Hematopoietic multipotent progenitor cell treated with erythropoietin and hydrocortisone succinate and interleukin-3 and kit ligand, for 6 days (in vitro differentiated cells): ENCODE measurements around the gene B4GALT5.
"Not testable (repeated sequence)": the region's sequence is repeated elsewhere in the genome, so short reads cannot be mapped to it uniquely, and the experiment has no call there.

Experiments used
- DNase-seq: peaks from one replicate; pipeline ENCODE4 v3.0.0-alpha.2; 2015

B4GALT5 gene

DNA sequence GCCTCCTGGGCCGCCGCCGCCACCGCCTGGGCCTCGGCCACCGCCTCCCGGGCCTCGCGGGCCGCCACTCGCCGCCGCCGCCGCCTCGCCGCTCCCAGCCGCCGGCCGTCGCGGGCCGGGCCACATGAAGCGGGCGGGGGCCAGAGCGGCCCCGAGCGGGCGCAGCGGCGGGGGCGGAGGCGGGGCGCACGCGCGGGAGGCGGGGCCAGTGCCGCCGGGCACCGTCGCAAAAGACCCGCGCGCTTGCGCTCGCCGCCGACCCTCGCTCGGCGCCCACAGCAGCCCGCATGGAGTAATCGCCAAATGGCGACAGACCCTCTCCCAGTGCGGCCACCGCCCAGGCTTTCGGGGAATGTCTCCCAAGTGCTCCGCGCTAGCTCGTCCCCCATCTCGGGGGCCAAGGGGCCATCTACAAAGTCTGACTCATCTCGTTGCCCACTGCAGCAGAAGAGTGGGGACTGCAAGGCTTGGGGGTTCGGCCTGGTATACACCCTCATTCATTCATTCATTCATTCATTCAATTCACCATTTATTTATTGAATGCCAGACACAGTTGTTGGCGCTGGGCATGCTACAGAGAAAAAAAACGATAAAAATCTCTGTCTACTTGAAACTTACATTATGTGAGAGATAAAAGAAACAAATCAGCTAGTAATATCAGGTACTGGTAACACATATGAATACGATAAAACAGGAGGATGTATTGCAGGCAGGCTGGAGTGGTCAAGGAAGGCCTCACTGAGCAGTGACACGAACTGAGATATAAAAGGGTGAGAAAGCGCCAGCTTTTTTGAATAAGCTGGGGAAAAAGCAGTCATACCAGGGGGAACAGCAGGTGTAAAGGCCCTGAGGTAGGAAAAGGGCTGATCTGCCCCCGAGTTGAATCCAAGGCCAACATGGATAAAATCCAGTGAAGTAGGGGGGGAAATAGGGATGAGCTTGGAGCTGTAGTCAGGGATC, at the start of gene B4GALT5:
B4GALT5 (minus strand) TSS at position 126 of the 960 bp plus-strand sequence. CDS start 188 bp downstream, outside the sequence.
- peak; percentile 88 for DNase-seq

DNA sequence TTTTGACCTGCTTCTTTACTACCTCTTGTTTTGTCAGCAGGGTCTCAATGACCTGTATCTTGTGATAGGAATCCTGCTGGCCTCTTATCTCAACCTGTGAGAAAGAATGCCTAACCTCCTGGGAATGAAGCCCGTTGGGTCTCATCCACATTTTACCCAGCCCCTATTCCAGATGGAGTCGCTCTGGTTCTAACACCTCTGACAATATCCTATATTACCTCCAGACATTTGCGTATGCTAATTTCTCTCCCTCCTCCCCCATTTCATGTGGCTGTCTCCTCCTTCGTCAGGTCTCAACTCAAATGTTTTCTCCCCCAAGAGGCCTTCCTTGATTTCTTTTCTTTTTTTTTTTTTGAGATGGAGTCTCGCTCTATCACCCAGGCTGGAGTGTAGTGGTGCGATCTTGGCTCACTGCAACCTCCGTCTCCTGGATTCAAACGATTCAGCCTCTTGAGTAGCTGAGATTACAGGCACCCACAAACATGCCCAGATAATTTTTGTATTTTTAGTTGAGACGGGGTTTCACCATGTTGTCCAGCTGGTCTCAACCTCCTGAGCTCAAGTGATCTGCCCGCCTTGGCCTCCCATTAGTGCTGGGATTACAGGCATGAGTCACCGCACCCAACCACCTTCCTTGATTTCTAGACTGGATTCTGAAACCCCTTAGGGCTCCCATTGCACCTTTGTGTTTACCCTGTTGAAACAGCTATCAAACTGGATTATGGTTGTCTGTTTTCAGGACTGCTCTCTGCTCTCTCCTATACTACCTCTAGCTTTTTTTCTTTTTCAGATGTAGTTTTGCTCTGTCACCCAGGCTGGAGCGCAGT, 49.5 kb upstream of the B4GALT5 start:
- no peak for DNase-seq

GRCh38 chr20:49761888-49762287, 48.2 kb upstream of the B4GALT5 start:
- DNase-seq = not testable (repeated sequence)

- DNase-seq = no peak
These were observed 45.7 kb upstream of the B4GALT5 start for GRCh38 chr20:49759266-49759950.

GRCh38 chr20:49758781-49759180, 45.1 kb upstream of the B4GALT5 start:
- no peak for DNase-seq

DNA sequence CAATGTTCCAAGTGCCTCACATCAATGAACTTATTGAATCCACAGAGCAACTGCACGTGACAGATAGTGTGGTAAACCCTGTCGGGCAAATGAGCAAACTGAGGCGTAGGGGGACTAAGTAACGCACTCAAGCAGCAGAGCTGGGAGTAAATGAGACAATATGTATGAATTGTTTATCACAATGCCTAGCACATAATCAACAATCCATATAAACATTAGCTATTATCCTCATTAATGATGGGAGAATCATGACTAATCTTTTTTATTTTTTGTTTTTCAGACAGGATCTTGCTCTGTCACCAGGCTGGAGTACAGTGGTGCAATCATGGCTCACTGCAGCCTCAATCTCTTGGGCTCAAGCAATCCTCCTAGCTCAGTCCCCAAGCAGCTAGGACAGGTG, 43.9 kb upstream of the B4GALT5 start:
- no peak for DNase-seq

DNA sequence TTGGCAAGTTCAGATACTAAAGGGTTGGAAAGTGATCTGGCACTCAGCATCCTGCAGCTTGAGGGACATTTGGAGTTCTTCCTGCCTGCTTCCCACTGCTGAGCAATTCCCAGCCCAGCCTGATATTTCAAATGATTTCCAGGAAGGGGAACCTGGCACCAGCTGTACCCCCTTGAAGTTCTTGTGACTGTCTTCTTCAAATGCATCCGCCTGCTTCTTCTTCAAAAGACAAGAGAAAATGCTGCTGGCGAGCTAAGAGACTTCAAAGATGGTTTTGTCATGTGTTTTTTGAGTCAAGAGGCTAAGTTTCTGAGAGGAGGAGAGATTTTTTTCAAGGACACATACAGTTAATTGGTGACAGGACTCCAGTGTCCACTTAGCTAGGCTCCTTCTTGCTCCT, 42.6 kb upstream of the B4GALT5 start:
- DNase-seq = no peak

- DNase-seq = no peak
These were observed 40.9 kb upstream of the B4GALT5 start for GRCh38 chr20:49754596-49754995.

- no peak for DNase-seq
These were observed 39.5 kb upstream of the B4GALT5 start for GRCh38 chr20:49753133-49753532.

- DNase-seq = no peak
These were observed 38.7 kb upstream of the B4GALT5 start for GRCh38 chr20:49752201-49752903.

DNA sequence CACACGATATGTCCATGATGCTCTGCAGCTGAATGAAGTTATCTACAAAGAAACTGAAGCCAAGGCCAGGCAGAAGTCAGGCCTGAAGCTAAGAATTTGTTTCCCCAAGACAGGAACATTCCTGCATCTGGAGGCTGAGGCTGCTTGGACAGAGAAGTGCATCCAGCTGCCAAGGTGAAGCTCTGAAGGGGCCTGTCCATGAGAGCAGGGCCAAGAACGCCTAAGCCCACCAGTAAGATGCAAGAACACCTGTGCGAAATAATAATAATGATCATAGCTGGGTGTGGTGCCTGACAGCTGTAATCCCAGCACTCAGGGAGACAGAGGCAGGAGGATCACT, 37.7 kb upstream of the B4GALT5 start:
- no peak for DNase-seq

GRCh38 chr20:49750611-49751396, 37.1 kb upstream of the B4GALT5 start:
- no peak for DNase-seq

- DNase-seq = no peak
These were observed 35.9 kb upstream of the B4GALT5 start for GRCh38 chr20:49749625-49750024.

GRCh38 chr20:49748525-49748838, 34.8 kb upstream of the B4GALT5 start:
- DNase-seq = no peak

DNA sequence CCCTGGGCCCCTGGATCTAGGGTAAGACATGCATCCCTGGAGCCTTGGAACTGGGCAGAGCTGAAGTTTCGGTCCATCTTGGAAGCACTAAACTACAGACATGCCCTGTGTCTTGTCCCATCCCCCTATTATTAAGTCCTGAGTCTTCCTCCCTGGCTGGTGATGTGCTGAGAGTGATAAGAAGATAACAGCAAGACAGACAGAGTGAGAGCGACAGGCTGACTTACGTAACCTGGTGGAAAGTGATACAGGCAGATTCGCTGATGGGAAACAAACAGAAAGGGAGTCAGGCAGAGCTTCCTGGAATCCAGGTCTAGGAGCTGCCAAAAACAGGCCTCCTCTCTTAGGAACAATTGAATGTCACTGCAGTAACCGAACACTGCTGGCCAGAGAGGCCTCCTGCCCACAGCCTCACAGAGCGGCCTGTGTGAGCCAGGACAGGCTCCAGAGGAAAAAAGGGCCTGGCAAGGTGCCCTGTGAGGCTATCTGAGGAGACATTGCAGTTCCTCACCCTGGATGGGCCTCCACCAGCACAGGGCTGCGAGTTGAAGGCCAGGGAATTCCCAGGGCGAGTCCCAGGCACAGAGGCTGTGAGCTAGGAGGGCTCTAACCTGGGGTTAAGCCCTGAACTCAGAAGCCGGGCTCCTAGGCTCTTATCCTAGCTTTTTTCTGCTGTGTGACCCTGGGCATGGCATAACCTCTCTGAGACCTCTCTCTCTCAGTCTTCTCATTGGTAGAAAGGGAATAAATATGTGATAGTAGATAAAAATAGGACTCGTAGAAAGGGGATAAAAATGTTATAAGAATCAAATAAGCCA, 34.2 kb upstream of the B4GALT5 start:
- peak; percentile 57 for DNase-seq

DNA sequence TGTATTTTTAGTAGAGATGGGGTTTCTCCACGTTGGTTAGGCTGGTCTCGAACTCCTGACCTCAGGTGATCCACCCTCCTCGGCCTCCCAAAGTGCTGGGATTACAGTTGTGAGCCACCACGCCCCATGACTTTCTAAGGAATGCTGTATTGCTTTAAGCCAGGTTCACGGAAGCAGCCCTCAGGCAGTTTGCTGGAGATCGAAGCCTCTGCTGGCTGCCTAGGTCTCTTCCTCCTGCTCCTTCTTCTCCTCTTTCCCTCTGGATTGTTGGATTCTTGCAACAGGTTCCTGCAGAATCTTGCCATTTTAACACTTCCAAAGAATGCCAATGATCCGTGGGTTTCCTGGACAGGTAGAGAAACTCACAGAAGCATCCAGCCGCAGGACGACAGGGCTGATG, 29.3 kb upstream of the B4GALT5 start:
- DNase-seq = no peak

DNA sequence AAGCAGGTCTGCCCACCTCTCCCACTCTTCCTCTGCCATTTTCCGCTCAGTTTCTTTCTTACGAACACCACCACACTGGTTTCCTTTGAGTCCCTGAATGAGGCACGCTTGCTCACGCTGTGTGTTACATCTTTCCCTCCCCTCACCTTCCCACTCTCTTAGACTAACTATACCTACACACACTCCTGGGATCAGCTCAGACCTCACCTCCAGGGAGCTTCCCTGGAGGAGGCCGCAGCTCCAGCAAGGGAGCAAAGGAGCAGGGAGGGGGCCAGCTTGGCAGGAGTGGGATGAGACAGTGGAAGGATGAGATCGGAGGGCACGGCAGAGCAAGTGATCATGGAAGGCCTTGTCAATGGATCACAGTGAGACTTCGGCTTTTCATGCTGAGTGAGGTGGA, 28.3 kb upstream of the B4GALT5 start:
- DNase-seq = no peak

DNA sequence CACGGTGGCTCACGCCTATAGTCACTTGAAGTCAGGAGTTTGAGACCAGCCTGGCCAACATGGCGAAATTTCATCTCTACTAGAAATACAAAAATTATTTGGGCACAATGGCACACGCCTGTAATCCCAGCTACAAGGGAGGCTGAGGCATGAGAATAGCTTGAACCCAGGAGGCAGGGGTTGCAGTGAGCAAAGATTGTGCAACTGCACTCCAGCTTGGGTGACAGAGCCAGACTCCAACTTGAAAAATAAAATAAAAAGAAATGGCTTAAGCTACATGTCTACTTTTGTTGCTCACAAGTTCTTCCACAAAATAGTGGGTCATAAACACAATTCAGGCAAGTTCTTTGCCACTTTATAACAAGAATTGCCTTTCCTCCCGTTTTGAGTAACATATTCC, 27.1 kb upstream of the B4GALT5 start:
- DNase-seq = no peak

DNA sequence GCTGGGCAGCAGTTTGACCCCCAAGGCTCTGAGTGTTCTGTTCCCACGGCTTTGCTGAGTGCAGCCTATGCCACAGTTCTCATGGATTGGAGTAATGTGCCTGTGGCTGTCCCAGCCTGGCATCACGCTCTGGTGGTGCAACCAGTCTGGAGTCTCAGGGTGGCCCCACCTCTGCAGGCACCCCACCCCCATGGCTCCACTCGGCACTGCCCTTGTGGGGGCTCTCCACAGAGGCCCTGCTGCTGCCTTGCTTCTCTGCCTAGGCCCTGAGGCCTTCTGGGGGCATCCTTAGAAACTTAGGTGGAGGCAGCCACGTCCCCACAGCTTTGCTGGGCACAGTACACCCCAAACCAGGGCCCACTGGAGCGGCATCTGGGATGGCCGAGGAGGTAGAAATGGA, 25.4 kb upstream of the B4GALT5 start:
- DNase-seq = no peak

DNA sequence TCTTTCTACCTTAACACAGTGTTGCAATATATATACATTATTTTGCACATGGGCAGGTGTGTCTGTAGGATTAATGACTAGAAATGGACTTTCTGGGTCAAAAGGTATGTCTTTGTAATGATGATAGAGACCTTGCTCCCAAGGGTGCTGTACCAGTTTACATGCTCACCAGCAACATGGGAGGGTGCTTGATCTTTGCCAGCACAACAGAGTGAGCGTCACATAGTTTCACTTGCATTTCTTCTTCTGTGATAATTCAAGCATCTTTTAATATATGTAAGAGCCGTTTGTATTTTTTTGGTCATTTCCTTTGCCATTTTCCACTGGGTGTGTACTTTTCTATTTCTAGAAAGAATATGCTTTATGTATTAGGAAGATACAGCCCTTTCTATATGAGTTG, 23.6 kb upstream of the B4GALT5 start:
- no peak for DNase-seq

- DNase-seq = no peak
These were observed 16.1 kb upstream of the B4GALT5 start for GRCh38 chr20:49729780-49730179.
